Erythroblast (primary cell): ENCODE data around the gene DHX8.

Experiments used
- GATA1 ChIP-seq: IDR thresholded peaks from 2 replicates; pipeline ENCODE4 v1.6.1; 2011; ENCODE audit warnings: low read depth, mild to moderate bottlenecking, control low read depth, low read length, moderate library complexity
- POLR2A ChIP-seq: IDR thresholded peaks from 2 replicates; pipeline ENCODE4 v1.6.1; 2011; ENCODE audit warnings: mild to moderate bottlenecking, low read length

GRCh38 chr17:43443381-43443780 lies 40.4 kb upstream of the DHX8 start:
- TF ChIP-seq POLR2A (no peak), GATA1 (no peak)
